Endothelial cell of umbilical vein (primary cell): ENCODE data around the gene ITGB8. TPM values are rescaled to one million over a fixed set of nuclear protein-coding genes. Genes with fewer than 3 reads are reported as not detected.

ENCODE experiments used
- BruUV-seq: library from RNA; stranded (reverse); fragments of 400-500 nt; replicated peaks from 2 replicates; lab custom pipeline; 2021; lab: Mats Ljungman, UMichigan
- CTCF ChIA-PET: fragments of 300-600, 350-600 bp; sonication (Branson Sonifier 250); formaldehyde crosslinking; loops from one replicate; lab custom pipeline; 2021; ENCODE audit warnings: antibody characterized with exemption, inconsistent platforms; lab: Charles Lee
- POLR2A ChIA-PET: fragments of 300-600, 350-600 bp; sonication (Branson Sonifier 250); formaldehyde crosslinking; loops from one replicate; lab custom pipeline; 2021; ENCODE audit warnings: antibody characterized with exemption, inconsistent platforms; lab: Charles Lee
- DNase-seq: peaks from one replicate; pipeline ENCODE4 v3.0.0-alpha.2; 2011; ENCODE audit warnings: low read depth, low spot score
- FAIRE-seq: peaks from 2 replicates; lab custom pipeline; 2011; peaks lifted over from hg19 to GRCh38; lab: Jason Lieb, UNC
- H2AFZ ChIP-seq: 2 replicates; pipeline ENCODE4 v1.6.0; 2012; ENCODE audit warnings: low read depth, low read length, control low read depth, inconsistent platforms
- H3K27ac ChIP-seq: 2 replicates; pipeline ENCODE4 v1.5.1; 2011; ENCODE audit warnings: low read depth, mild to moderate bottlenecking, control low read depth, low read length, moderate library complexity; ENCODE audit not compliant: insufficient read depth
- H3K27me3 ChIP-seq, 2 experiments: 2 replicates each; pipeline versions ENCODE4 v1.6.0 to v1.6.1; 2011; ENCODE audit warnings: low read length in 2 of 2, mixed read lengths in 1 of 2; ENCODE audit not compliant: control insufficient read depth in 2 of 2, insufficient read depth in 2 of 2
- H3K36me3 ChIP-seq, 2 experiments: 2 replicates in 1 of 2; 3 replicates in 1 of 2; pipeline ENCODE4 v1.5.1; 2011; ENCODE audit warnings: low read length in 2 of 2, mild to moderate bottlenecking in 1 of 2, moderate library complexity in 1 of 2; ENCODE audit not compliant: control insufficient read depth in 2 of 2, insufficient read depth in 2 of 2; ENCODE audit errors: extremely low read depth in 1 of 2
- H3K4me1 ChIP-seq: 3 replicates; pipeline ENCODE4 v1.5.1; 2011; ENCODE audit warnings: mild to moderate bottlenecking, low read length; ENCODE audit not compliant: control insufficient read depth, insufficient read depth; ENCODE audit errors: extremely low read depth
- H3K4me2 ChIP-seq: 2 replicates; pipeline ENCODE4 v1.6.1; 2011; ENCODE audit warnings: low read length, control low read depth, mixed read lengths; ENCODE audit not compliant: insufficient read depth
- H3K4me3 ChIP-seq, 3 experiments: fragments of 200-600 bp in 1 of 3; sonication (generic), shearing (Covaris generic) in 1 of 3; replicated peaks in 1 of 3; 2 replicates each; pipeline ENCODE4 v1.5.1; 2011 to 2016; ENCODE audit warnings: control low read depth in 3 of 3, low read length in 3 of 3, mild to moderate bottlenecking in 2 of 3, inconsistent platforms in 1 of 3, low read depth in 1 of 3, moderate library complexity in 1 of 3; ENCODE audit not compliant: insufficient read depth in 1 of 3
- H3K79me2 ChIP-seq: 2 replicates; pipeline ENCODE4 v1.6.0; 2012; ENCODE audit warnings: low read length, inconsistent platforms; ENCODE audit not compliant: control insufficient read depth, insufficient read depth
- H3K9ac ChIP-seq: replicated peaks from 2 replicates; pipeline ENCODE3; 2011; ENCODE audit warnings: low read length, control low read depth; ENCODE audit not compliant: insufficient read depth; ENCODE audit errors: extremely low read depth
- H3K9me1 ChIP-seq: replicated peaks from 3 replicates; pipeline ENCODE4 v1.6.0; 2011; ENCODE audit warnings: mild to moderate bottlenecking, low read length; ENCODE audit not compliant: control insufficient read depth, insufficient read depth; ENCODE audit errors: extremely low read depth
- H3K9me3 ChIP-seq: replicated peaks from 2 replicates; pipeline ENCODE4 v1.5.1; 2012; ENCODE audit warnings: low read length, inconsistent platforms; ENCODE audit not compliant: control insufficient read depth, insufficient read depth
- H4K20me1 ChIP-seq: replicated peaks from 2 replicates; pipeline ENCODE3; 2011; ENCODE audit warnings: mild to moderate bottlenecking, low read length; ENCODE audit not compliant: control insufficient read depth, insufficient read depth; ENCODE audit errors: extremely low read depth
- EZH2 ChIP-seq: IDR thresholded peaks from 2 replicates; pipeline ENCODE4 v1.6.1; 2012; ENCODE audit warnings: borderline replicate concordance, low read depth, mild to moderate bottlenecking, moderate library complexity, low read length, inconsistent platforms; ENCODE audit not compliant: severe bottlenecking
- FOS ChIP-seq: IDR thresholded peaks from 2 replicates; pipeline ENCODE4 v1.6.1; 2011; ENCODE audit warnings: mild to moderate bottlenecking, low read length, moderate library complexity, borderline replicate concordance; ENCODE audit not compliant: insufficient read depth
- GATA2 ChIP-seq: IDR thresholded peaks from 2 replicates; pipeline ENCODE4 v1.7.0; 2011; ENCODE audit warnings: low read depth, mild to moderate bottlenecking, moderate library complexity, mixed read lengths, low read length; ENCODE audit not compliant: insufficient read length, insufficient read depth
- JUN ChIP-seq: IDR thresholded peaks from 2 replicates; pipeline ENCODE4 v1.6.1; 2011; ENCODE audit warnings: borderline replicate concordance, low read depth; ENCODE audit not compliant: insufficient read length, insufficient read depth
- MYC ChIP-seq: IDR thresholded peaks from one replicate; pipeline ENCODE4 v1.6.1; 2011; ENCODE audit warnings: mild to moderate bottlenecking, low read depth, low read length
- POLR2A ChIP-seq: IDR thresholded peaks from 2 replicates; pipeline ENCODE4 v1.6.1; 2012; ENCODE audit warnings: low read depth, mild to moderate bottlenecking, control low read depth, low read length
- POLR2AphosphoS5 ChIP-seq: IDR thresholded peaks from 2 replicates; pipeline ENCODE4 v1.6.1; 2012; ENCODE audit warnings: low read depth, mild to moderate bottlenecking, control low read depth, low read length, moderate library complexity; ENCODE audit not compliant: insufficient read depth
- dilution Hi-C: fragments of 300-500 bp; cut with MboI; formaldehyde crosslinking; loops from one replicate; pipeline ENCODE4 v1.15.0; 2019; ENCODE audit warnings: low sequenced_read_pairs; ENCODE audit not compliant: extremely low pct_ligation_motif_present
- intact Hi-C: fragments of 100-400 bp; cut with micrococcal nuclease; formaldehyde crosslinking; loops from one replicate; pipeline ENCODE4 v1.10.0; 2022
- polyA plus RNA-seq, 4 experiments: library from polyadenylated mRNA; depleted of rRNA in 3 of 4; stranded (reverse) in 3 of 4; unstranded in 1 of 4; fragments of >200 nt; gene quantifications; 2 replicates each; pipeline versions ENCODE4 v1.2.1 to v1.2.3, GENCODE V29; 2011 to 2012; ENCODE audit warnings: missing spikeins in 1 of 4
- total RNA-seq: library from RNA; stranded (reverse); gene quantifications from 2 replicates; pipeline ENCODE4 v1.2.3, GENCODE V29; 2021

ITGB8 gene
- total and polyA plus RNA-seq, 2 donors (not counting 3 experiments of a cell fraction or from before 2014, with no cell fraction given) = 2.9 to 8.2 TPM

DNA sequence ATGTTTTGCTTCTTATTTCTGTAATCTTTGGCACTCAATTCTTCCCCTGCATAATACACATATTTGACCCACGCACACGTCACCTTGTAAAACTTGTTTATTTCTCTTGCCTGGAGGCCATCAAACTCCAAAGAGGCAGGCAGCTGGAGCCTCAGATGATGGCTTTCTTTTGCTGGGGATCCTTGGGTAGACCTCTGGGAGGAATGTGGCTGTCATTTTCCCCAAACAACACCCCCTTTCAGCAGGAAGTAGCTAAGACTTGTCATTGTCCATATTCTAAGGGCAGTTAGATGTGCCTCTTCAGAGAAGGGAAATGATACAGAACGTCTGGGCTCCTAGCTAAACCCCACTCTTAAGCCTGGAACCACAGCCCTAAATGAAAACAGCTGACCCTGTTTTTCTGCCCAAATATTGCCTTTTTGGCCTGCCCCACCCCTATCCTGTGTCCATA is 111.3 kb downstream of the ITGB8 start:
- no peaks in the 10 kb centered on the region for H3K9me1 ChIP-seq
- ChIA-PET CTCF (interaction anchor here (0.9 to 4.8 kb wide), 3 partner anchors 11 to 156 kb away, joined by 3 to 24 read pairs (median 5); no protein-coding TSS in a partner anchor), POLR2A (interaction anchor here (0.7 kb wide), 1 partner anchor 156 kb away, joined by 3 read pairs; no protein-coding TSS in a partner anchor)
- no TSS peak for BruUV-seq
- peak overlapping the region; percentile 51 for H3K27ac ChIP-seq
- dilution Hi-C loops (no loop called here), intact Hi-C loops (loop anchor here (1.0 to 2.0 kb wide), 3 partner anchors 111 to 695 kb away; partner anchors contain the start of gene ITGB8)
- FAIRE-seq (peak; percentile 84), DNase-seq (peak; percentile 95)
- no peak overlapping the region for H3K4me2 ChIP-seq
- peak; percentile 25 for TF ChIP-seq GATA2
- TF ChIP-seq POLR2AphosphoS5 = no peak
- no peaks in the 10 kb centered on the region for H4K20me1 ChIP-seq
- no peak overlapping the region for H3K9ac ChIP-seq
- H3K27me3 ChIP-seq = no peaks in the 10 kb centered on the region
- no peak overlapping the region for H3K4me3 ChIP-seq
- no peaks in the 10 kb centered on the region for H3K36me3 ChIP-seq
- peak overlapping the region; percentile 93 for H2AFZ ChIP-seq
- no peaks in the 10 kb centered on the region for H3K79me2 ChIP-seq
- H3K9me3 ChIP-seq = no peaks in the 10 kb centered on the region
- H3K4me1 ChIP-seq = peaks cover 14% of the 10 kb centered on the region

DNA sequence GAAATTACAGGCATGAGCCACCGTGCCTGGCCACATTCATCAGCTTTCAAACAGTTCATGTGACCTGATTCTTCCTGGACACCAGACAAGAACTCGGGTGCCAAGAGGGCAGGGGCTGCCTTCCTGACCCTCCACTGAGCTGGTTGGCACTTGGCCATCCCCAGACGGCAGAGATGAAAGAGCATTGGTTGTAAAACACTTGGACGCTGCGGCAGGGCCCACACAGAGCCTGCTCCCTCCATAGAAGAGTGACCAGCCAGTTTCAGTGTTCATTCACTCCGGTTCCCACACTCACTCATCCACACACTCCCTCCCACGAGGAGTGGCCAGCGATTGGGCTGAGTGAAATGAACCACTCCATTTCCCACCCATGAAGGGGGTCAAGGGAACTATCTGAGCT is 112.3 kb downstream of the ITGB8 start:
- intact Hi-C loops (no loop called here), dilution Hi-C loops (no loop called here)
- DNase-seq = peak; percentile 52
- H4K20me1 ChIP-seq = no peaks in the 10 kb centered on the region
- H3K9me1 ChIP-seq = no peaks in the 10 kb centered on the region
- H3K27ac ChIP-seq = no peak overlapping the region
- no peak for TF ChIP-seq POLR2A
- no peak for TF ChIP-seq POLR2AphosphoS5
- no peak for TF ChIP-seq JUN
- no peak for TF ChIP-seq MYC
- no peak for TF ChIP-seq EZH2
- no peak for TF ChIP-seq FOS
- TF ChIP-seq GATA2 = no peak
- no peak overlapping the region for H3K4me2 ChIP-seq
- BruUV-seq = no TSS peak
- peaks cover 14% of the 10 kb centered on the region for H3K4me1 ChIP-seq
- H3K36me3 ChIP-seq = no peaks in the 10 kb centered on the region
- no peaks in the 10 kb centered on the region for H3K9me3 ChIP-seq
- POLR2A ChIA-PET = no interaction called here
- H3K9ac ChIP-seq = no peak overlapping the region
- no peak overlapping the region for H2AFZ ChIP-seq
- H3K4me3 ChIP-seq = no peak overlapping the region
- no peaks in the 10 kb centered on the region for H3K79me2 ChIP-seq
- H3K27me3 ChIP-seq = no peaks in the 10 kb centered on the region
- FAIRE-seq = no peak
- CTCF ChIA-PET = interaction anchor here (1.3 to 4.8 kb wide), 2 partner anchors 155 to 695 kb away, joined by 3 to 24 read pairs; no protein-coding TSS in a partner anchor
